NCI-H2107 (cell line): ENCODE measurements around the gene IFNB1.

ENCODE experiments used
- DNase-seq: peaks from one replicate; lab custom pipeline; 2025; lab: John Stamatoyannopoulos, UW

The IFNB1 gene

GRCh38 chr9:21077781-21078180 lies at the start of gene IFNB1:
Gene IFNB1 (minus strand): TSS chr9:21077942. CDS start chr9:21077869, 73 bp downstream.
- no peak for DNase-seq

GRCh38 chr9:21121595-21122251 lies 44.0 kb upstream of the IFNB1 start:
- DNase-seq: no peak

- DNase-seq: no peak
Observed at GRCh38 chr9:21121079-21121478, 43.3 kb upstream of the IFNB1 start.

- DNase-seq: no peak
Observed at GRCh38 chr9:21119093-21119770, 41.5 kb upstream of the IFNB1 start.

GRCh38 chr9:21114311-21114710 lies 36.6 kb upstream of the IFNB1 start:
- DNase-seq: no peak

GRCh38 chr9:21110708-21111576 lies 33.2 kb upstream of the IFNB1 start:
- DNase-seq: peak; percentile 29

- DNase-seq: no peak
Observed at GRCh38 chr9:21104787-21105186, 27.0 kb upstream of the IFNB1 start.

- DNase-seq: no peak
Observed at GRCh38 chr9:21102305-21102704, 24.6 kb upstream of the IFNB1 start.

GRCh38 chr9:21097817-21098216 lies 20.1 kb upstream of the IFNB1 start:
- DNase-seq: no peak

- no peak for DNase-seq
Observed at GRCh38 chr9:21096901-21097255, 19.1 kb upstream of the IFNB1 start.

- DNase-seq: peak; percentile 29
Observed at GRCh38 chr9:21096172-21096900, 18.6 kb upstream of the IFNB1 start.

- no peak for DNase-seq
Observed at GRCh38 chr9:21095561-21095960, 17.8 kb upstream of the IFNB1 start.

GRCh38 chr9:21086538-21086937 lies 8.8 kb upstream of the IFNB1 start:
- DNase-seq: no peak

- DNase-seq: no peak
Observed at GRCh38 chr9:21085005-21085404, 7.3 kb upstream of the IFNB1 start.

- no peak for DNase-seq
Observed at GRCh38 chr9:21084242-21084850, 6.6 kb upstream of the IFNB1 start.

- no peak for DNase-seq
Observed at GRCh38 chr9:21082671-21083070, 4.9 kb upstream of the IFNB1 start.

GRCh38 chr9:21081999-21082398 lies 4.3 kb upstream of the IFNB1 start:
- DNase-seq: no peak

- DNase-seq: no peak
Observed at GRCh38 chr9:21081451-21081850, 3.7 kb upstream of the IFNB1 start.

- no peak for DNase-seq
Observed at GRCh38 chr9:21080793-21081192, 3.1 kb upstream of the IFNB1 start.

- DNase-seq: no peak
Observed at GRCh38 chr9:21078702-21079101, 960 bp upstream of the IFNB1 start.

- DNase-seq: no peak
Observed at GRCh38 chr9:21075484-21075883, 2.3 kb downstream of the IFNB1 start.

GRCh38 chr9:21070906-21071305 lies 6.8 kb downstream of the IFNB1 start:
- DNase-seq: no peak
